Lower leg skin (tissue), 3 donors: ENCODE results near the gene CAPNS1.

Experiments used
- CTCF ChIP-seq, 3 donors: fragments of 450-650 bp; IDR thresholded peaks; one replicate each; pipeline ENCODE4 v1.5.1; 2016; ENCODE audit warnings: antibody characterized with exemption in 3 of 3, mild to moderate bottlenecking in 3 of 3, moderate library complexity in 2 of 3
- POLR2A ChIP-seq, 2 donors: fragments of 450-650 bp; IDR thresholded peaks; one replicate each; pipeline ENCODE4 v1.6.1; 2016 to 2017; ENCODE audit warnings: antibody characterized with exemption in 2 of 2, mild to moderate bottlenecking in 1 of 2, moderate library complexity in 1 of 2

DNA sequence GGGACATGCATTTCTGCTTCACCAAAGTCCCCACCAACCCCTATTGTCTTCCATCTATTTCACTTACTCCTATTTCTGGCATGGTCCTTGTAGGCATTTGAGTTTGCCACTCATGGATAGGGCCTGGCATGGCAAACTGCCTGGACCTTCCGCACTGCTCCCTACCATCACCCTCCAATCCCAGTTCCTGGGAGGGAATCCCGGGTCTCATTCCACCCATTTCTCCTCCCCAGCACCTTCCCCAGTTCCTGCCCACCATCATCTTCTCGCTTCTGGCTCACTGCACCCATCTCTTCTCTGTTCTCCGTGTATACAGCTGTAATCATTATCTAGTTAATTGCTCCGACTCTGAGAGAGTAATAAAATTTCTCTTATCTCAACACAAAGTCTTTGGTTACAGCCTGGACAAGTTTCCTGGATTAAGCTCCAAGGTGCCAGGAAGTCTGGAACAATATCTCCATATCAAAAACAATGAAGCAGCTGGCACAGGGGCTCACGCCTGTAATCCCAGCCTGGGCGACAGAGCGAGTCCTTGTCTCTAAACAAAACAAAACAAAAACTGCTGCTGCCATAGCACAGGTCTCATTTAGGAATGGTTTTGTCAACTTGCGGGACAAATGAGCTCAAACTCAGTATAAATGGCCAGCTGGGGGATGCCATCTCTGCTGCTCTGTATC, 29.4 kb downstream of the CAPNS1 start:
- TF ChIP-seq CTCF (IDR thresholded peaks at IDR 0.05), result no peak
- no peak for TF ChIP-seq POLR2A (IDR thresholded peaks at IDR 0.05)
